ENCODE measurements around the gene ZNF316.

ZNF316 gene

DNA sequence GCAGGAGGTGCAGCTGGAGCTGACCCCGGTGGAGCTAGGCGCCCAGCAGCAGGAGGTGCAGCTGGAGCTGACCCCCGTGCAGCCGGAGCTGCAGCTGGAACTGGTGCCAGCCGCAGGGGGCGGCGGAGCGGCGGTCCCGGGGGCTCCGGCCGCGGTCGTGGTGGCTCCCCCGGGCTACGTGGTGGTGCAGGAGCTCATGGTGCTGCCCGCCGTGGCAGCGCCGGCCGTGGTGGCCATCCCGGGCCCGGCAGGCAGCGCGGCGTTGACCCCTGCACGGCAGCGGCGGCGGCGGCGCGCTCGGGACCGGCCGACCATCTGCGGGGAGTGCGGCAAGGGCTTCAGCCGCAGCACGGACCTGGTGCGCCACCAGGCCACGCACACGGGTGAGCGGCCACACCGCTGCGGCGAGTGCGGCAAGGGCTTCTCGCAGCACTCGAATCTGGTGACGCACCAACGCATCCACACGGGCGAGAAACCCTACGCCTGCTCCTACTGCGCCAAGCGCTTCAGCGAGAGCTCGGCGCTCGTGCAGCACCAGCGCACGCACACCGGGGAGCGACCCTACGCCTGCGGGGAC lies 14.9 kb upstream of the ZNF316 start:
- DNase-seq: no peak

DNA sequence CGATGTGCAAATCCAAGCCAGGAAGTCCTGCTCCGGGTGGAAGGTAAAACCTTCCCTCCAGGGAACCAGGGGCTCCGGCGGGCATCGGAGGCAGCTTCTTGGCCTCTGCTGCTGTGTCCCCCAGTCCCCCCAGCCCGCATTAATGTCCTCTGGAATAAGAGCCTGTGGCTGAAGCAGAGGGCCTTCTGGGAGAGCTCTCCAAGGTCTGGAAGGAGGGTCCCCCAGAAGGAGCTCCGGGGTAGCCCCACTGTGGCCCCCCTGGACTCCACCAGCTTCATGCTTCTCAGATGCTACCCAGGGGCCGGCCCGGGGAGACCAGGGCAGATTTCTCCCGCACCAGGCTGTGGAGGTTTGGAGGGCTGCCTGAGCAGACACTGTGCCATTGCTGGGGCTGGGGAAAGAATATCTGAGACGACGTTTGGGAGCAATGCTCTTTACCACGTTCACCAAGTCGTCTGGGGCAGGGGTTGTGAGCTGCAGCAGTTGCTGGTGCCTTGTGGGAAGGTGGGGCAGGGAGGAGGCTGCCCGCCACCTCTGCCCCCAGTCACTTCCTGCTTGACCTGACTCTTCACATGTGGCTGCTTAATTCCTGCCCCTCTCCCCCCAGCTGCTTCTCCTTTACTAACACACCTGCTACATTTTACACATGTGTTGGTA lies 13.4 kb upstream of the ZNF316 start:
- peak; percentile 29 for DNase-seq

DNA sequence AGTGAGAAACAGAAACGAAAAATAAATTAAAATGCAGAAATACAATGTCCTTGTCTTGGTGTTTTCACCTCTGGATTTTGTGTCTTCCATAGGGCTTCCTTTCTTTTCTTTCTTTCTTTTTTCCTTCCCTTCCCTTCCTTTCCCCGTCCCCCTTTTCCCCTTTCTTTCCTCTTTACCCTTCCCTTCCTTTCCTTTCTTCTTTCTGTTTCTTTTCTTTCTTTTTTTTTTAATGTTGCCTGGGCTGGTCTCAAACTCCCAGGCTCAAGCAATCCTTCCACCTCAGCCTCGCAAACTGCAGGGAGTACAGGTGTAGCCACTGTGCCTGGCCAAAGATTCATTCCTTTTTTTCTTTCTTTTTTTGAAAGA lies 12.9 kb upstream of the ZNF316 start:
- no peak for DNase-seq

- no peak for DNase-seq
Observed at GRCh38 chr7:6628045-6628444, 9.1 kb upstream of the ZNF316 start.

DNA sequence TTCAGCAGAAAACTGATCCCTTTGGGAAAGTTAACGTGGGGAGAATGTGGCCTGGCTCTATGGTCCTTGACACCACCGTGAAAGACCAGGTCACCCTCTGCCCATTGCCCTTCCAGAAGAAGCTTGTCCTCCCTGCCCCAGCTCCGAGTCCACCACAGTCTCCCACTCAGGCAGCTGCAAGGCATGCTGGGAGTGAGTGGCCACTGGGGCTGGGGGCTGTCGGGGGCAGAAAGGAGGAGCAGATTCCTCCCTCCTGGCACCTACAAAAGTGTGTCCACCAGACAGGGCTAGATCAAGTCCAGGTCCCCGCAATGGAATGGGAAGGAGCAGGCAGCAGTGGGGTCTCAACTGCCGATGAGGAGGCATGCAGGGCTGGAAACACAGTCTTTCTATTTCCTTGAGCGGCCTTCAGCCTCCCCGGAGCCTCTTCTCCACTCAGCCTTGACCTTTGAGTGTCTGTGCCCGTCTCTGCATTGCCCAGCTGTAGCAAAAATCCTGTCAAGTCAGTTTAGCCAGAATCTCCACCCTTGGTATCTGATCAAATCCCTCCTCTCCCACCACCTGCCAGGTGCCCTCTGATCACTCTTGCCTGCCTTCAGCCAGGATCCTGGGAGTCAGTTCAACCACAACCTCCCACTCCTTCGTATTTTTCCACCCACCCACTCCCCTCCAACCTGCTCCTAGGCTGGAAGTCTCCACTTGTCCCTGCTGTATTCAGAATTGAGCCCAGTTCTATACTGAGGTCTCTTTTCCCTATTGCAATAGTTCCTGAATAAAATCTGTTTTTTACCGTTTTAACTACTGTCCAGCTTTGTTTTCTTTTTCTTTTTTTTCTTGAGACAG lies 6.9 kb upstream of the ZNF316 start:
- no peak for DNase-seq

DNA sequence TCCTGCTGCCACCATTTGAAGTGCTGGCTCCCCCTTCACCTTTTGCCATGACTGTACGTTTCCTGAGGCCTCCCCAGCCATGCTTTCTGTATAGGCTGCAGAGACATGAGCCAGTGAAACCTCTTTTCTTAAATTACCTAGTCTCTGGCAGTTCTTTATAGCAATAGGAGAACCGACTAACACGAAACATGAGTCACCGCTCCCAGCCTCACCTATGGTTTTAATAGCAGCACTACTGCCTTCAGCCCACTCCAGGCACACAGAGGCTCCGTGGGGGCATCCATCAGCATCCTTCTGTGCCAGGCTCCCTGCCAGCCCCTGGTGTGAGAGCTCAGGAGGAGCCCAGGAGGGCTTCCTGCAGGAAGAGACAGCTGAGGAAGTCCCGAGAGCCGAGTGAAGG lies 5.5 kb upstream of the ZNF316 start:
- DNase-seq: no peak

DNA sequence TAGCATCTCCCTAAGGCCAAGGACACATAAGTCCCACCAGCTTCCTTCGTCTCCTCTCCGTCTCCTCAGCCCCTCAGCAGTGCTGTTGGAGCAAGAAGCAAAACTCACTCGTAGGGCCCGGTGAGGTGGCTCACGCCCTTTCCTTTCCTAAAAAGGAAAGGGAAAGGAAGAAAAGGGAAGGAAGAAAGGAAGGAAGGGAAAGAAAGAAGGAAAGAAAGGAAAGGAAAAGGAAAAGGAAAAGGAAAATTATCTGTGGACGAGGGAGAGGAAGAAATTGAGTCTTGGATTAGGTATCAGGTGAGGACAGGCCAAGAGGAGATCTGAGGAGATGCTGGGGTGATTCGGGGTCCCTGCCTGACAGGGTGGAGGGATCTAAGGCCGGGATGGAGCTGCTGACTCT lies 3.1 kb upstream of the ZNF316 start:
- no peak for DNase-seq

DNA sequence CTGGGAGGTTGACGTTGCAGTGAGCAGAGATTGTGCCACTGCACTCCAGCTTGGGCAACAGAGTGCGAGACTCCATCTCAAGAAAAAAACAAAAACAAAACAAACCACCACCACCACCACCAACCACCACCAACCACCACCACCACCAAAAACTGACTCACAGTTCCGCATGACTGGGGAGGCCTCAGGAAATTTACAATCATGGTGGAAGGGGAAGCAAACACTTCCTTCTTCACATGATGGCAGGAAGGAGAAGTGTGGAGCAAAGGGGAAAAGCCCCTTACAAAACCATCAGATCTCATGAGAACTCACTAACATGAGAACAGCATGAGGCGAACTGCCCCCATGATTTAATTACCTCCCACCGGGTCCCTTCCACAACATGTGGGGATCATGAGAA lies 2.1 kb upstream of the ZNF316 start:
- peak; percentile 65 for DNase-seq

- peak; percentile 74 for DNase-seq
Observed at GRCh38 chr7:6637544-6638229, 569 bp downstream of the ZNF316 start.

GRCh38 chr7:6639032-6639431 lies 1.9 kb downstream of the ZNF316 start:
- DNase-seq: no peak

DNA sequence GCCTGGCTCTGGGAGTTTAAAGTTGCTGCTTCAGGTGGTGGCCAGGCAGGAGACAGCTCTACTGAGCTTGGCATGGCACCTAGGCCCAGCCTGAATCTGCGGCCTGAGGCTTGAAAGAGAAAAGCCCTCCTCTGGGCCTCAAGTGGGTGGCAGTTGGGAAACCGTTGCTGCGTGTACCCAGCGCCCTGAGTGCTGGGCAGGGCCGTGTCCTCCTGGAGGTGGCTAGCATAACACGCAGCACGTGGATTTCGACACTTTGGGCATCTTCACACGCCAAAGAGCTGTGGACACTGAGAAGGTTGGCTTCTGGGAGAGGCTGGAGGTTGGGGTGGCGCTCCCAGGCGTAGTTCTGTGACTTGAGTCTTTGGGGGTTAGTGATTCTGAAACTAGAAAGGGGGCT lies 2.5 kb downstream of the ZNF316 start:
- no peak for DNase-seq

GRCh38 chr7:6640246-6640721 lies 3.2 kb downstream of the ZNF316 start:
- peak; percentile 25 for DNase-seq

- DNase-seq: no peak
Observed at GRCh38 chr7:6641305-6642035, 4.4 kb downstream of the ZNF316 start.

DNA sequence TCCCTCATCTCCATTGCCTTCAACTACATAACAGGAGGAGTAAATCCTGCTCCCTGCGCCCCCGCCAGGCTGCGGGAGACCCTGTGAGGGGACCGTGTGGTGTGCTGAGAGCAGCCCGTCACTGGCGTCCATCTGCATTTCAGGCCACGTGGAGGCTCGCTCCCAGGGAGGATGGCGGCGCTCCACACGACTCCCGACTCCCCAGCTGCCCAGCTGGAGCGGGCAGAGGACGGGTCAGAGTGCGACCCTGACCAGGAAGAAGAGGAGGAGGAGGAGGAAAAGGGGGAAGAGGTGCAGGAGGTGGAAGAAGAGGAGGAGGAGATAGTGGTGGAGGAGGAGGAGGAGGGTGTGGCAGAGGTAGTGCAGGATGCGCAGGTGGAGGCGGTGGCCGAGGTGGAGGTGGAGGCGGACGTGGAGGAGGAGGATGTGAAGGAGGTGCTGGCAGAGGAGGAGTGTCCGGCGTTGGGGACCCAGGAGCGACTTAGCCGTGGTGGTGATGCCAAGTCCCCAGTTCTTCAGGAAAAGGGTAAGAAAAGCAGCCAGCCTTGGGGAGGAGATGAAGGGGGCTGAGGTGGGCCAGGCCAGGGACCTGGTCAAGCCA lies 5.2 kb downstream of the ZNF316 start:
- DNase-seq: no peak

DNA sequence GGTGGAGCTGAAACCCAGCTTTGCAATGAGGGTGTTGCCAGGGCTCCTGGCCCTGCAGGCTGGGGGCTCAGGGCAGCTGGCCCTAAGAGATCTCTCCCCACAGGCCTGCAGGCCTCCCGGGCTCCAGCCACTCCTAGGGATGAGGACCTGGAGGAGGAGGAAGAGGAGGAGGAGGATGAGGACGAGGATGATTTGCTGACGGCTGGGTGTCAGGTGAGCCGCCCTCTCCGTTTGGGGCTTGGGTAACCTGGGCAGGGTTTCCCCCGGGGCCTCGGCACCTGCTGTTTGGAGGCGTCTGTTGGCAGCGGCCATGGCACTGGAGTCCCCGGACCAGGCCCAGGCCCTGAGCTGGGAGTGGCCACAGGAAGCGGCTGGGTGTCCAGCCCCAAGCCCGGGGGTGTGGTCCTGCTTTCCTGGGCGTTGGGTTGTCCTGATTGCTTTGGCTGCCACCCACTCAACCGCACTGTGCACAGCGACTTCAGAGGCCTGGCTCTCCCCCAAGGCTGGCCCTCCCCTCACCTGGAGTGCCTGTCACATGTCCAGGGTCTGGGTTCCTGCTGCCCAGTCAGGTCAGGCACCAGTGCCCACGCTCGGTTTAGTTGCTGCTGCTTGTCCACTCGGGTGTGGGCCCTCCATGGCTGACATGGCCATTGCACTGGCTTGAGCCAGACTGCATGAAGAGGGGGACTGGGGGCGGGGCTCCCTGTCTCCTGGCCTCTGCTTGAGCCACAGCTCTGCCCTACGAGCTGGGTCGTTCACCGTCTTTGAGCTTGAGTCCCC lies 5.9 kb downstream of the ZNF316 start:
- DNase-seq: no peak

GRCh38 chr7:6643915-6644625 lies 7.0 kb downstream of the ZNF316 start:
- no peak for DNase-seq

DNA sequence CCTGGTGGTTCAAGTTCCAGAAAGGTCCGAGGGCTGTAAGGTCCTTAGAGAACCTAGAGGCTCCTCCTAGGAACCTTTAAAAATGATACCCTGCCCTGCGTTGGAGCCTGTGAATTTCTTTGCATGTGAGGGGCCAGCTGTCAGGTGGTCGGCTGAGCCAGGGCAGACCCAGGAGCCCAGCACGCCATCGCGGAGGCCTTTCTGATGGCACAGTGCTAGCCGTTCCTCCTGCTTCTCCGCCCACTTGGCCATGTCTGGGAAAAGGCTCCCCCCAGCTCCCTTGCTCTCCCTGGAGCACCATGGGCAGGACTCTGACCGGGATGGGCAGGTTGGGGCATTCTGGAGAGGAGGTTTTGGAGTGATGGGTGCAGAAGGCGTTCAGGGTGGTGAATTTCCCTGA lies 7.6 kb downstream of the ZNF316 start:
- DNase-seq: no peak

DNA sequence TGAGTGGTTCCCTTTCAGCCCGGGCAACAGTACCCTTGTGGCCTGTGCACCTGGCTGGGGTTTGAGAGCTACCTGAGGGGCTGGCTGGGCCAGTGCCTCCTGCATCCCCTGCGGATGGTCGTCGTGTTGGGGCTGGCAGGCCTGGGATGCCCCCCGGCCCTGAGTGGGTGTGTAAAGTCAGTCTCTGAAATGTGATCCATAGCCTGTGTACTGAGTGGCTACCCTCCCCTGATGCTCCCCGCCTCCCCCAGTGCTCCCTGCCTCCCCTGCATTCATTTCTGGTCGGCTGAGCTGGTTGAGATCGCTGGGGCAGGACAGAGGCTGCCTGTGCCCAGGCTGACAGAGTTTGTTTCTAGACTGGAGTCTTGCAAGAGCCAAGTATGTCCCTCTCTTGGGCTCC lies 9.3 kb downstream of the ZNF316 start:
- DNase-seq: no peak

GRCh38 chr7:6647080-6647479 lies 10.0 kb downstream of the ZNF316 start:
- DNase-seq: no peak

DNA sequence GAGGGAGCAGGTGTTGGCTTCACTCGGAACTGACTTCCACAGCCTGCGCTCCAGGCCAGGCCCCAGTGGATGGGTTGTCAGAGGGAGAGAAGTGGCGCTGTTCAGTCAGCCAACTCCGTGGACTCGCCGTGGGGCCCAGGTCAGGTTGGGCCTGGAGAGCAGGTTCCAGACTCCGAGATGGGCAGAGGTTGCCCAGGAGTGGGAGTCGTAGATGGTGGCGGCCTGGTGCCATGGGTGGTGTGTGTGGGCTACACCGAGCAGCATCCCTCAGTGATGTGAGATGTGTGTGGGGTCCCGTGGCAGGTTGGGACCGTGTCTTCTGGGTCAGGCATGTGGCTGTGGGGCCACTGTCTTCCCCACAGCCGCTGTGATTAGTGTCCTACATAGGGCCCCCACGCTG lies 10.4 kb downstream of the ZNF316 start:
- no peak for DNase-seq
